ENCODE results near the gene LMOD2.

DNA sequence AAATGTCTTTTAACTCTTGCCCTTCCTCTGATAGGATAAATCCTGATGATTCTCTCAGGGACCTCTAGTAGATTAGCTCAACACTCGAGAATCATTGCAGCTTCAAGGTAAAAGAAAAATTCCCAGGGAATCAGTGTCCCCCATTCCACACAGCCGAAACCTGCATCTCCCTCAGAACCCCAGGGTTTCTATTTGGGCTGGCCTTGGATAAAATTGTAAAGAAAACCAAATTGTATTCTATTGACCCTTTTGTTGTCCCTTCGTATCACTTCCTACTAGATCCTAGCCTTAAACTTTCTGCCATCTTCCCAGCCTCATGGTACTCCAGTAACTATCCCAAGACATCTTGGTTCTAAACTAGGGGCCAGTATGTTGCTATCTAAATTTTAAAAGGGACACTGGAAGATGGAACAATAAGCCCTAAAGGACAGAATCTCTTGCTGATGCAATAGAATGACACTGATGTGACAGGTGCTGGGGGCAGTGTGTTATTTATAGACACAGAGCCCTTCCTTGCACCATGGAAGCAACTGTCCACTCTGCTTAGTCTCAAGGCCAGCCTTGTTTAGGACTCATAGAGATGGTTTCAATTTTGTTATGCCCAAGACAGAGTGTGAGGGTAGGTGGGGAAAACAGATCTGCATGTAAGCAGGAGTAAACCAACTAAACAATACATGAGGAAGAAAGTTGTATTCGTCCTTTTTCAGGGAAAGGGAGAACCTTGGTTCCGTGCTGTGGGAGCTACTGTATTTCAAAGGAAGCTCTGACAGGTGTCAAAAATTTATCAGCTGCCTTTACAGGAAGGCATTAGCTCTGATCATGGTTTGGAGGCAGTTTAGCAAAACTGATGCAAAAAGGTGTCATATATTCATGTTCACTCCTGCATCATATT, 46.4 kb upstream of the LMOD2 start:
- no peak for TF ChIP-seq POLR2A (IDR thresholded peaks at IDR 0.05; ENCODE audit: low read length)
- TF ChIP-seq GATA1 (IDR thresholded peaks at IDR 0.05; ENCODE audit: low read depth, low read length), result no peak

Data from erythroblast (primary cell).